HG03103 (cell line): ENCODE data around the gene SCIMP.
A peak's percentile ranks its signal among the peaks of the same experiment; 100 is the strongest.
"Not testable (repeated sequence)": the region's sequence is repeated elsewhere in the genome, so short reads cannot be mapped to it uniquely, and the experiment has no call there.

Experiments
- ATAC-seq: cut with Tn5 transposase; IDR thresholded peaks from one replicate; pipeline ENCODE4 v1.9.1; 2021; ENCODE audit warnings: low read depth; ENCODE audit not compliant: unreplicated experiment

Gene SCIMP

DNA sequence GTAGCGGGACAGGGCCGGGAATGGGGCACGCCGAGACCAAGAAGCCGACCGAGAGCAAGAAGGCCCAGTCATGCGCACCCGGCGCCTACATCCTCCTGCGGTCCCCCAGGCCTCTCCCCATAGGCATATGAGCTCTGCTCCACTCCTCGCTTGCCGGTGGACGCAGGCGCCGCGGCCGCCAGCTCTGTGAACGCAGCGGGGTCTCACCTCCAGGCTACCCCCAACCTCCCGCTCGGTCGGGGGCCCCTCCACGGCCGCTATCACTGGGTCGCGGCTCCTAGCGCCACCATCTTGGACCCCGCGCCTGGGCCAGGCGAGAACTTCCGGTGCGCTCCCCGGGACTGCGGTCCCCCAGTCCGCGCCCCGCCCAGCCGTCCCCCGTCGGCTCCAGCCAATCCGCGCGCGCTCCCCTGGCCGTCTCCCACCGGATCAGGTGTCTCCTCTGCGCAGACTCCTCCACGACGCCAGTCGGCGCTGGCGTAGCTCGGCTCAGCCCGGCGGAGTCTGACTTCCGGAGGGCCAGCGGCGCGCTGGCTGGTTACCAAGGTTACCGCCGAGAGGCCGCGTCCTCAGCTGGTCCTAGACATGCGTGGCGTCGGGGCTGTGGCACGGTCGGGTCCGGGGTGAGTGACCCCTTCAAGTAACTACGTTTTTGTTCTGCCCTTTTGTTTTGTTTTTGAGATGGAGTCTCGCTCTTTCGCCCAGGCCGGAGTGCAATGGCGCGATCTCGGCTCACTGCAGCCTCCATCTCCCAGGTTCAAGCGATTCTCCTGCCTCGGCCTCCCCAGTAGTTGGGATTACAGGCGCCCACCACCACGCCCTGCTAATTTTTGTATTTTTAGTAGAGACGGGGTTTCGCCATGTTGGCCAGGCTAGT, 42.9 kb downstream of the SCIMP start, which contains the start of gene ZNF594:
TSS of gene ZNF594 (minus strand) at position 328 of the 877 bp plus-strand sequence. CDS start 7,612 bp downstream, outside the sequence.
- ATAC-seq: peak; percentile 93

DNA sequence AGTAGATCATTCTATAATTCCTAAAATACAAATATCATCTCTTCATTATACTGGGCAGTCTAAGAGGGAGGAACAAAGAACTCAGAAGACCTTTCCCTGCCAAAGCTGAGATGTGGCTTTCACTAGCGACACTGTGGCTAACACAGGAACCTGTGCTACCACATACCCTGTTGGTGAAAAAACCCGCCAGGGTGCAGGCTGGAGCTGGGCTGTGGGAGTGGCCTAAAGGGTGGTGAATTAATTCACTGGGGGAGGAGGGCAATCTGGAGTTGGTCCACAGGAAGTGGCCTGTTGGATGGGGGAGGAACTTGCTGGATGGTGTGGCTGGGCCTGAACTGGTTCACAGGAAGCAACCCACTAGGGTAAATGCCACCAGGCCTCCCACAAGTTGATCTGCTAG, 50.4 kb downstream of the SCIMP start:
- no peak for ATAC-seq

DNA sequence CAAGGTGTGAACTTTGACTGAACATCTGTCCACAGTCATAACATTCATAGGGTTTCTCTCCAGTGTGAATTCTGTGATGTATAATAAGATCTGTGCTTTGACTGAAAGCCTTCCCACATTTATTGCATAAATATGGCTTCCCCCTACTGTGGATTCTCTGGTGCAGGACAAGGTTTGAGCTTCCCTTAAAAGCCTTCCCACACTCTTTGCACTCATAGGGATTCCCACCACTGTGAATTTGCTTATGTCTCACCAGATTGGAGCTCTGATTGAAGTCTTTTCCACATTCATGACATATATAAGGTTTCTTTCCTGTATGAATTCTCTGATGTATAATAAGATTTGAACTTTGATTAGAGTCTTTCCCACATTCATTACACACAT, 51.3 kb downstream of the SCIMP start:
- no peak for ATAC-seq

- no peak for ATAC-seq
These were observed 51.9 kb downstream of the SCIMP start for GRCh38 chr17:5182597-5183409.

GRCh38 chr17:5181509-5182305, 53.0 kb downstream of the SCIMP start:
- no peak for ATAC-seq

- no peak for ATAC-seq
These were observed 55.7 kb downstream of the SCIMP start for GRCh38 chr17:5179003-5179402.

GRCh38 chr17:5175027-5175426, 59.6 kb downstream of the SCIMP start:
- not testable (repeated sequence) for ATAC-seq

DNA sequence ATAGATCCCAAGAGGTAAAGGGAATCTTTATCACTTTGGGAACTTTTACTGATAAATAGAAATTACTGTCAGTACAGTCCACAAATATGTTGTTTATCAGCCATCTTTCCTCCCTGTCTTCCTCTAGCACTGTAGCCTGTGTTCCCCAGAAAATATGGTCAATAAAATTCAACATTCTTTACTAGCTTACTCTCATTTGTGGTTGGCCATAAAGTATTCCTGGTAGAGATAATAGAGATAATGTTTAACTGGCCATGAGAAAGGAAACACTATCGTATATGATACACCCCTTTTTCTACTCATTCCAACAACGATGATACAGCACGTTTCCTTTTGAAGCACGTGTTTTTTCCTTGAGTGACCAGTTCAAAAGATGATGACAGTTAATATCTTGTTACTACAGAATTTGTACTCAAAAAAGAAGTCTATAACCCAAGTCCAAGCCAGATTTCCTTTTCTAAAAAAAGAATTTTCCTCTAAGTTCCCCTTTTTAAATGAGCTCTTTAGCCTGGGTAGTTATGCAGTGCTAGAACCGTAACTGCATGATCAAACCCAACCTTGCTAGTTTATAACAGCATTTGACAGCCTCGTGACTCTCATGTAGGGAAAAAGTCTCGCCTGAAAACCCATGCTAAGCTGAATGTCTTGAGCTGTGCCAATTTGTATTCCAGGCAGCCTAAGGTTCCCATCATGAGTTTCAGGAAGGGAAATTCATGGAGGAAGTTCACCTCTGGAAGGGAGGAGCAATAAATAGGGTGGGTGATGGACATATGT, 68.7 kb downstream of the SCIMP start:
- not testable (repeated sequence) for ATAC-seq

DNA sequence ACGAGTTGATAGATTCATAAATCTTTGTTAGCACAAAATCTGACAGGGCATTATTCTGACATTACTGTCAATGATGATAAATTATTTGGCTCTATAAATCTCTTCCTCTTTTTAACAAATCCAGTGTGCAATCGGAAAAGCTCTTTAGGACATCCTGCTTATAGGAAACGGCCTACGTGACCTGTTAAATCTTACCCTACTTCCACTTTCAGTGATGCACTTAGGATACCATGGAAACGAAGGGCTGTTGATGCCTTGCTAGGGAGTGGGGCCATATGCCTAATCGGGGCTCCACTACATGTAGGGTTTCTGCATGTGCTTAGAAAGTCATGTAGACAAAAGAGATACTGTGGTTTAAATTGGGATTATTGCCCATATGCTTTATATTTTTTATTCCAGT, 70.2 kb downstream of the SCIMP start:
- ATAC-seq: no peak

DNA sequence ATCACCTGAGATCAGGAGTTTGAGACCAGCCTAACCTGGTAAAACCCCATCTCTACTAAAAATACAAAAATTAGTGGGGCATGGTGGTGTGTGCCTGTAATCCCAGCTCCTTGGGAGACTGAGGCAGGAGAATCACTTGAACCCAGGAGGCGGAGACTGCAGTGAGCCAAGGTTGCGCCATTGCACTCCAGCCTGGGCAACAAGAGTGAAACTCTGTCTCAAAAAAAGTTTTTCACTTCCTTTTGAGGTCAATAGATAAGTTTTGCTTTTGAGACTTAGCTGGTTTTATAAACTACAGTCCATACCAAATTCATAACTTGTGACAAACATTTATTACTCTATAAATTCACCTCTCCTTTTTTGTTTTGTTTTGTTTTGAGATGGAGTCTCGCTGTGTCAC, 72.9 kb downstream of the SCIMP start:
- ATAC-seq: not testable (repeated sequence)

DNA sequence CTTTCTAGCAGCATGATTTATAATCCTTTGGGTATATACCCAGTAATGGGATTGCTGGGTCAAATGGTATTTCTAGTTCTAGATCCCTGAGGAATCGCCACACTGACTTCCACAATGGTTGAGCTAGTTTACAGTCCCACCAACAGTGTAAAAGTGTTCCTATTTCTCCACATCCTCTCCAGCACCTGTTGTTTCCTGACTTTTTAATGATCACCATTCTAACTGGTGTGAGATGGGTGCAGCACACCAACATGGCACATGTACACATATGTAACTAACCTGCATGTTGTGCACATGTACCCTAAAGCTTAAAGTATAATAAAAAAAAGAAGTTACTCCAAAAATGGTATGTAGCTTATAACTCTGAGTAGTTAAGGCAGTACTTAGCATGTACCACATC, 74.0 kb downstream of the SCIMP start:
- ATAC-seq: not testable (repeated sequence)
